NCI-H446 treated with DMSO at 0.1 percent for 48 hours (cell line): ENCODE measurements around the gene ARIH2.

Experiments
- DNase-seq: peaks from one replicate; lab custom pipeline; 2025; lab: John Stamatoyannopoulos, UW

ARIH2 gene

DNA sequence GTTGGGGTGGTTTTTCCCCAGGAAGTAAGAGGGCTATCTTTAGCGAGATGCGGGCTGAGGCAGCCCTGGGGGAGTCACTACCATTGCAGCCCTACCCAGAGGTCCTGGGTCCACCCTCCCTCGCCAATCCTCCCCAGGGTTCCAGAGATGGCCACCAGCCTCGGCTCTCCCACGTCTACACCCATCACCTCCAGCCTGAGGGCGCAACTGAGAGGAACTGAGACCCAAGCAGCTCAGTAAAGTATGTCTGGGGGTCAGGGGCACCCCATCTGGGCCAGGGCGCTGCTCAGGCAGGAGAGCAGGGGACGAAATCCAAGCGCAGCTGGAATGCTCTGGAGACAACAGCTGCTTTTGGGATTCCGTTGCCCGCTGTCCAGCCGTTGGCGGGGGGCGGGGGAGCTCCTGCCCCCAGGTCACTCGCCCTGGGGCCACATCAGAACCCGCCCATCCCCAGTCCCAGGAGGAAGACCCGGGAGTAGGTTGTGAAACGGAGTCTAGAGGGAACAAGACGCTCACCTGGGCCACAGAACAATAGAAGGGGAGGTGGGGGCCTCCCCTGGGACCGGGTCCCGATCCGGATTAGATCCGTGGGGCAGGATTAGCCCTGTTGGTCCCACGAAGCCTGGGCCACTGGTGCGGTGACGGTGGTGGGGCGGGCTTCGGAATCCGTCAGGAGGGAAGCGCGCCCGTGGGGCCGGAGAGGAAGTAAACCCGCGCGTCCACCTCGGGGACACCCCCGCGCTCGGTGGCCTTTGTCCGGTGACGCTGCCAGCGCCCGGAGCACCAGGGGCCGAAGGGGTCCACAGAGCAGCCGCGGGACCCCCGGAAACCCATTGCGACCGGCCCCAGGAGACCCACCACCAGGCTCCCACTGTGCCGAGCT, 101.9 kb downstream of the ARIH2 start:
- no peak for DNase-seq

DNA sequence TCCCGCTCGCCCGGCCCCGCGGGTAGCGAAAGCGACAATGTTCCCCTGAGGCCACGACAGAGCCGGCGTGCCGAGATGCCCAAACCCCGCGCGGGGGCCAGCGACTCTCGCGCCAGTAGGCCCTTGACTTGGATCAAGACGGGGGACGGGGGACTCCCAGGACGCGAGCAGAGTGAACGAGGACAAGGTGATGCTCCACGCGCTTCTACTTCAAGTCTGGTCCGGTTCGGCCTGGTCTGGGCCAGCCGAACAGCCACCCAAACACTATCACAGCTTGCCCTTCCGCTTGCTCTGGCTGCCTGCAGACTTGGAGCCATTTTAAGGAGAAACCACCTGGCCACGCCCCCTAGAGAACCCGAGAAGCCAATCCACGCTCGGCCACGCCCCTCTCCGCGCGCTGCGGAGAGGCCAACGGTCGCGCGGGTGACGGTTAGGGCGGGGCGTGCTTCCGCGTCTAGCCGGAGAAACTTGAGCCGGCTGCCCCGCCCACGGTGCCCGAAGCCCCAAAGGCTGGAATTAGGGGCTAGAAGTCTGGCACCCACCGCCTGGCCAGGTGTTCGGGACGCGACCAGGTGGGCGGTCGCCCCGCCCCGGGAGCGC, 102.7 kb downstream of the ARIH2 start:
- DNase-seq: peak; percentile 78

DNA sequence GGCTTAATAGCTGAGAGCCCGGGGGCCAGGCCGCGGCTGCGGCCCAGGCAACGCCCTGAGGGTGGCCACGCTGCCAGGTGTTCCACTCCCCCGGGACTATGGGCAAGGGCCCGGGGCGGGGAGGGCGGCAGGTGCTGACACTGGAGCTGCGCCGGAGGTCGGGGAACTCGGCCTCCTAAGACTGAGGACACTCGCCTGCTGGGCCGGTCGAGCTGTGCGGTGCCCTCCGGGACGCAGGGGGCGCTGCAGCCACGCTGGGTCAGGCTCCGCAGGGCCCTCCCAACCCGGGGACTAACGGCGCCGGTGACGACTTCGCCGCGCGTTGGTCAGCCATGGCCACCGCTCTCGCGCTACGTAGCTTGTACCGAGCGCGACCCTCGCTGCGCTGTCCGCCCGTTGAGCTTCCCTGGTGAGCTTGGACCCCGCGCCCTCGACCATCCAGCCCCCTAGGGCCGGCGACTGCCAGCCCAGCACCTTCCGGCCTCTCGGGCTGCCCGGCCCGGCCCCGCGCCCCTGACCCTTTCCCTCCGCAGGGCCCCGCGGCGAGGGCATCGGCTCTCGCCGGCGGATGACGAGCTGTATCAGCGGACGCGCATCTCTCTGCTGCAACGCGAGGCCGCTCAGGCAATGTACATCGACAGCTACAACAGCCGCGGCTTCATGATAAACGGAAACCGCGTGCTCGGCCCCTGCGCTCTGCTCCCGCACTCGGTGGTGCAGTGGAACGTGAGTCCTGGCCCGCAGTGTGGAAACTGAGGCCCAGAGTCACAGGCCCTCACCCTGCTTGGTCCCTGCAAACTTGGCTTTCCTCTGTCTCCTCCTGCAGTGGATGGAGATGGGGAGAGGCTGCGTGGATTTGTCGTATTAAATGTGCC, 103.4 kb downstream of the ARIH2 start, which contains the start of gene NDUFAF3:
Gene NDUFAF3, plus strand, starts transcription at position 309 of the 875 bp plus-strand sequence. Its CDS starts 24 bp downstream, at position 333.
- peak; percentile 56 for DNase-seq

DNA sequence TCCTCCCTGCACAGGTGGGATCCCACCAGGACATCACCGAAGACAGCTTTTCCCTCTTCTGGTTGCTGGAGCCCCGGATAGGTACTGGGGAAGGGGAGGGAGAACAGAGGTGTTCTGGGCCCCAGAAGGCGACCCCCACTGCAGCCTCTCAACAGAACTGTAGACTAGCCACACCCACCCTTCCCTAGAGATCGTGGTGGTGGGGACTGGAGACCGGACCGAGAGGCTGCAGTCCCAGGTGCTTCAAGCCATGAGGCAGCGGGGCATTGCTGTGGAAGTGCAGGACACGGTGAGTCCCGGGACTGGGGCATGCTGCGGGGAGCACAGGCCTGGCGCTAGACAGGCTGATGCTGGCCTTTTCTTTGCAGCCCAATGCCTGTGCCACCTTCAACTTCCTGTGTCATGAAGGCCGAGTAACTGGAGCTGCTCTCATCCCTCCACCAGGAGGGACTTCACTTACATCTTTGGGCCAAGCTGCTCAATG, 104.1 kb downstream of the ARIH2 start:
- DNase-seq: no peak

DNA sequence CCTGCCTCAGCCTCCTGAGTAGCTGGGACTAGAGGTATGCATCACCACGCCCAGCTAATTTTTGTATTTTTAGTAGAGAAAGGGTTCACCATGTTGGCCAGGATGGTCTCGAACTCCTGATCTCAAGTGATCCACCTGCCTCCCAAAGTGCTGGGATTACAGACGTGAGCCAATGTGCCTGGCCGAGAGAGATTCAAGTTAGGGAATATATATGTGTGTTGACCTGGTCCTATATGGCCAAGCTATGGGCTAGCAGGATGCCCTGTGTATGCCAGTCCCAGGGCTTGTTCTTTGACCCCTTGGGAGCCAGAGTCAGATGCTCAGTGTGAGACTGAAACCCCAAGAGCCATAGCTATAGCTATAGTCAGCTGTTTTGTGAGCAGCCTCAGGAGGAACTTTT, 105.1 kb downstream of the ARIH2 start:
- no peak for DNase-seq

DNA sequence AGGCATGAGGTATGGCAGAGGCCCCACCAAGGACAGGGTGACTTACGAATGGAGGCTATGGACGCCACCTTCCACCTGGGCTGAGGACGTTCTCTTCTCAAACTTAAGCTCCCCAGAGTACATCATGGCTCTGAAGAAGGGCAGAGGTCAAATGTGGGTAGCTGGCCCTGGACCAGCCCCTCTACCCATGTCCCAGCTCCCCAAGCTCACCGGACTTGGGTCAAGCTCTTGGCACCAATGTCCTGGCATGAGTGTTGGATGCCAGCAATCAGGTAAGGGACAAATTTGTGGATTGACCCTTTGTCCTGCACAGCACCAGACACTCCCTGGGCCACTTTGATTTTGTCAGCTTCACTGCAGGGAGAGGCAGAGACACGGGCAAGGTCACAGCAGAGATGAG, 105.8 kb downstream of the ARIH2 start:
- no peak for DNase-seq

DNA sequence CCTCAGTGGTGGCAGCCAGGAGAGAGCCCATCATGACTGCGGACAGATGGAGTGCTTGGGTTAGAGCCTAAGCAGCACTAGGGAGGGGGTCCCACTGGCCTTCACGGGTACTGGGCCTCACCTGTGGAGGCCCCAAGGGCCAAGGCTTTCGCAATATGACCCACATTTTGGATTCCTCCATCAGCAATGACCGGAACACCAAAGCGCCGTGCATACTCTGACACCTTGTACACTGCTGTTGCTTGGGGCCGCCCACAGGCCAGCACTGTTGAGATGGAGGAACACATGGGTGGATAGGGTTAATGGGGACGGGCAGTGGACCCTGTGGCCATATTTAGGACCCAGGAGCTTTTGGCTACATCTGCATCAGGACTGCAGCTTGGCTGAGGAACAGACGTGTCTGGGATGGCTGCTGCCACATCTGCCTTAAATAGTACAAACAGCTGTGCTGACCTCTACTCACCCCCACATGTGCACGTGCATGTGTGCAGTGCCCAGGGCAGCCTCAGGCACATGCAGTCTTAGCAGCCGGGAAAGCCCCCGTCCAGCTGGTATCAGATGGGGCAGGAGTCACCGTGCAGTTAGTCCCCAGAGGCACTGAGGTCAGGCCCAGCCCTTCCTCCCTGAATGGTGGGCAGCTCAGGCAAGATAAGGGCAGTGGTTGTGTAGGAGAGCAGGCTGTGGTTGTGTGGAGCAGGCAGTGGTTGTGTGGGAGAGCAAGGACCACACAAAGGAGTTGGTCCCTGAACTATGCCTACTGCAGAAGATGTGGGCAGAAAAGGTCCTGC, 106.6 kb downstream of the ARIH2 start:
- no peak for DNase-seq

DNA sequence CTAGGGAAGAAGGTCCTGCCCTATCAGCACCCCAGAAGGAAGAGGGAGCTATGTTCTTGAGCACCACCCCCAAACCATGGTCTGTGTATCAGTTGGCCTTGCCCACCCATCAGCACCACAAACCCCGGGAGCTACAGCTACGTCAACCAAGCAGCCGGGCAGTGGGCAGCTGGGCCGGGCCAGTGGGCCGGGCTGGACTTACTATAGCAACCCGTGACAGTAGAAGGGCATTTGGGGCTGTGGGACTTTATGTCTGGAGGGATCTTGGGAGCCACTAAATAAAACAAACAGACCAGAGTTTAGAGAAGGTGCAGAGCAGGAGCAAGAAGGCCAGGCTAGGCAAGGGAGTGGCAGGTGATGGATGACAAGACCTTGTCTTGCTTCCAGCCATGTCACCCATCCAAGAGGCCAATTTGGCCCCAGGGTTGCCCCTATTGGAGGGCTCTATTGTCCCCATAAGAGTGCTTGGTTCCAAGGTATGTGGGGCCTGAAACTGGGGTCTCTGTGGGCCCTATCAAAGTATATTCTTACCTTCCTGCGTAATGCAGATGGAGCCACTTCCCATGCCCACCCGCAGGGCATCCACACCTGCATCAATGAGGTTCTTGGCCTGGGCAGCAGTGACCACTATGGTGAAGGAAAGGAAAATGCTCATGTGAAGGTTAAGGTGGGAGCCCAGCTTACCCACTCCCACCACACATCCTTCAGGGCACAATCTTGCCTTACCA, 107.3 kb downstream of the ARIH2 start:
- DNase-seq: no peak

DNA sequence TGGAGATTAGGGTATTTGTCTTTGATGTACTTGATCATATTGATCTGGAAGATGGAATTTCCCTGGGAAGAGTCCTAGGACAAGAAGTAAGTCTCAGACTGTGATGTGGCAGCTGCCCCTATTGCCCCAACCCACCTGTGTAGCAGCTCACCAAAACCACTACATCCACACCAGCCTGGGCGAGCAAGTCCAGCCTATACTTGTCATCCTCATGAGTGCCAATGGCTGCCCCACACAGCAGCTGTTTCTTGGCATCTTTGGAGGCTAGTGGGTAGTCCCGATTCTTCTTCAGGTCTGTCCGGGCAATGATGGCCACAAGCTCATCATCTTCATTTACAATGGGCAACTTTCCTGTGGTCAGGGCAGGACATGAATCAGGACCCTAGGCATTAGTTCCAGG, 107.9 kb downstream of the ARIH2 start:
- no peak for DNase-seq

DNA sequence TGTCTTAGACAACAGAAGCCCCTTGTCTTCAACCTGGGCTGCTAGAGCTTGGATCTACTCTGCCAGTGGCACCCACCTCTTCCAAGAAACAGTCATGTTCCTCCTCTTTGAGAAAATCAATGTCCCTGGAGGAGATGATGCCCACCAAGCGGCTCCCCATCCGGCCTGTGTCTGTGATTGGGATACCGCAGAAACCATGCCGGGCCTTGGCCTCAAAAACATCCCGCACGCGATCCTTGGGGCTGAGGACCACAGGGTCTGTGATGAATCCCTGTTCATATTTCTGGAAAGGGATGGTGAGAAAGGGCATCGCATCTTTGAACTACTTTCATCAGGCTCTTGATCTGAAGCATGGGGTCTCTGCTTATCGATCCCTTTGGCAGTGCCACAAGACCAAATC, 109.0 kb downstream of the ARIH2 start:
- no peak for DNase-seq

DNA sequence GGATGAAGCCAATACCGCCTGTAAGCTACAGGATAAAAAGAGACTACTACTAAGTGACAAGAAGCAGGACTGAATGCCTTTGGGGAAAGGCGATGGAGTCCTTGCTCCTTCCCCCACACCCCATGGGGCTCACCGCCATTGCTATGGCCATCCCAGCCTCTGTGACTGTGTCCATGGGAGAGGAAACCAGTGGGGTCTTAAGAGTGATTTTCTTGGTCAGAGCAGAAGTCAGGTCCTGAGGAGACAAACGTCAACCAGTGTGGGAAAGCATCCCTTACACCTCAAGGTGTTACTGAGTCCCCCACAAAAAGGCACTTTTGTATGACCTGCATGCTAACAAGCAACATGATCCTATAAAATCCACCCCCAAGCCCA, 109.6 kb downstream of the ARIH2 start:
- DNase-seq: no peak

DNA sequence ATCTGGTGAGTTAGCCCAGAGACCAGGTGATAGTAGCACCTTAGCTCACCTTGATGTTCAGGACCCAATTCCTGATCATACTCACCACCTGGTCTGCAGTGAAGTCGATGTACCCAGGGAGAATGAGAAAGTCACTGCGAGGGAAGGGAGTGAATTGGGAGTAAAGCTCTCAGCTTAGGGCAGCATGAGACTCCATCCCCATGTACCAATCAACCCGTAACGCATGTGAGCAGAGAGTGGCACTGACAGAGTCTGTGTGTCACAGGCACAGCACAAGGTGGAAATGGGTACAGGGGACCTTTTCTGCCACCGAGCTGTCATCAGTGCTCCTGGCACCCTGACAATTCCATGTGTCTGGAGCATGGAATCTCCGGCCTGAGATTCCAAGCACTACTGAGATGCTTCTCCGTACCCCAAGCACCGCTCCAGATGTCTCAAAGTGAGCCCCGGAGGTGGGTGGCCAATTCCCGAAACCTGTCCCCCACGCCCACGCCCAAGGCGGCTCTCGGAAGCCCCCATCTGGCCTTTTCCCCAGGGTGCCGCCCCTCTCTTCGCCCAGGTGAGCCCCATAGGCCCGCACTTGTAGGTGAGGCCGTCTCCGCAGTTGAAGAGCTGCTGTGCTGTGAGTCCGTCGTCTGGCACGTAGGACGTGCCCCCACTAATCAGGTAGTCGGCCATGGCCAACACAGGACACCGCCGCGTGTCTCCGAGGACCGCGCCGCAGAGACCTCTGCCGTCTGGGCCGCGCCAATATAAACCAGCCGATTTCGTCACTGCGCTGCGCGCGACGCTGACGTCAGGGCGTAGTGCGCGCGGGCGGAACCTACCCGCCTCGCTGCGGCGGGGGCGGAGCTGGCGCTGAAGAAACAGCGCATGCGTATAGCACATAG, 110.3 kb downstream of the ARIH2 start, which contains the start of gene IMPDH2:
Gene IMPDH2, minus strand, starts transcription at position 726 of the 890 bp plus-strand sequence. Its CDS starts 48 bp downstream, at position 678.
- peak; percentile 84 for DNase-seq

DNA sequence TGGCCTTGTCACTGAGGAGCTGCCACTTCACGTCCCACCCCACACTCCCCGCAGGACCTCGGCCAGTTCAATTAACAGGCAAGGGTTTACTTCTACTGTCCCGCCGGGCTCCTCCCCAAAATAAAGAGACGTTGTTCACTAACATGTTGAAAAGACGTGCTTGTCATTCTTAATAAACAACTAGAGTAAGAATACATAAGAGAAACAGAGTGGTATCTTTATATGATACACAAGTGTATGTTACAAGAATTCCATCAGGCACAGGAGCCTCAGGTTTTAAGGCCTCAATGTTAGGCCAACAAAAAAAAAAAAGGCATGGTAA, 110.9 kb downstream of the ARIH2 start:
- no peak for DNase-seq

DNA sequence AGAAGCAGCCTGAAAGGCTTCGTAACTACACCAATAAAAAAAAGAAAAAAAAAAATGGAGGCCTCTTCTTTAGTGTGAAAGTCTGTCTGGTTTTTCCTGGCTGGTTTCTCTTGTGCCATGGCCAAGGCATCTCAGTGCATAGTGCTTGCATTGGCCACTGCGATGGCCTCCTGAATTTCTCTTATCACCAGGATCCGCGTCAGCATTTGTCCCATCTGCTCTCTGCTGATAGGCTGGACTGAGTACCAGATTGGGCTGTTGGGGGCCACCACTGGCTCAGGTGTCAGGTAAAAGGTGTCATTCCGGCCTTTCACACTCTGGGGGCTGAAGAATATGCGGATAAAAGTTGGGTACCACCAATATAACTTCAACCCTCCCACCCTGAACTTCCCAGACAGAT, 111.7 kb downstream of the ARIH2 start:
- no peak for DNase-seq

DNA sequence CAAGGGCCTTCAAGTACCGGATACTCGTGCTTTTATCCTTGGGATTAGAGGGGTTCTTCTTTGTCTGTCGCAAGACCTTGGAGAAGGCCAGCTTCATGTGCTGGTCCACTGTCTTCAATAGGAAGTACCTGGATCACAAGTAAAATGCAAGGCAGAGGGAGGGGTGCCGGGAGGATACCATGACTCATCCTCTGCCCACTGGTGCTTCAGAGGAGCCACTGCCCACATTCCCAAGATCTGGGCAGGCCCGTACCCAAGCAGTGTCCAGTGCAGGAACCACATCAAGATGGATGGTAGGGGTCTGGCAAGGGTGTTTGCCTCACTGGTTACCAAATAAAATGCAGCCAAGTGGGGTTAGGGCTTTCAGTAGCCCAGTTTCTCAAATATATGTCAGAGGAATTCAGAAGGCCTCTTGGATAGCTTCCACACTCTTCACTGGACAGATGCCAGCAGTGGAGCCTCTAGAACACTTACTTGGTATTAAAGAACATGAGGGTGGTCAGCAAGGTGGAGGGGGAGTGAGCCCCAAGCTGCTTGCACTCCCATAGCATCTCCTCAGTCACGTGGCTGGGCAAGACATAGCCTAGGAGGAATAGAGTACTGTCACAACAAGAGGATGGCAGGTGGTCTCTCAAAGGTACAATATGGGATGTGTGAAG, 114.1 kb downstream of the ARIH2 start:
- no peak for DNase-seq

DNA sequence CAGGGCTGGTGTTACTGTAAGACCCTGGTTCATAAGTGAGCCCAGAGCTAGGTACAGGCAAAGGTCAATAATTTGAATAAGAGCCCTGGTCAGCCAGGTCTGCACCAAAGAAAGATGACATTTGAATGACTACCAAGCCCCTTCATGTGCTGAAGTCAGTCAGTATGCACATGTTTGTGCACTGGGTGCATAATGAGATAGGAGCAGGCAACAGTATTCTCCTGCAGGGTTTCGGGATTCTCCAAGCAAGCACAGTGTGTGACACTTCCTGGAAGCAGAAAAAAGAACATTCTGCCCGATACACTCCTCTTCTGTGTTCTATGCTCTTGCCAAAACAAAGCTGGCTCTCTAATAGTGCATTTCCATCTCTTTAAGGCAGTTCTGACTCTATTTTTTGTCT, 116.0 kb downstream of the ARIH2 start:
- no peak for DNase-seq

DNA sequence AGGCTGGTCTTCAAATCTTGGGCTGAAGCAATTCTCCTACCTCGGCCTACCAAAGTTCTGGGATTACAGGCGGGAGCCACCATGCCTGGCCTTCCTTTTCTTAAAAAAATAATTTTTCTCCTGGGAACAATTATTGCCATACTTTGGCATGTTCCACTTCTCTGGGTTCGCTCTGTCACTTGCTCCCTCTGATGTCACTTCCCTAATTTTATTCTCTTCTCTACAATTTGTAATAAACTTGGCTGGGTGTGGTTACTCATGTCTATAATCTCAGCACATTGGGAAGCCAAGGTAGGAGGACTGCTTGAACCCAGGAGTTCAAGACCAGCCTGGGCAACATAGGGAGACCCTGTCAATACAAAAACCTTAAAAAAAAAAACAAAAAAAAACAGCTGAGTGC, 116.6 kb downstream of the ARIH2 start:
- DNase-seq: no peak
